ENCODE results near the gene DCAF8. TPM values are rescaled to one million over a fixed set of nuclear protein-coding genes. Genes with fewer than 3 reads are reported as not detected.

The DCAF8 gene
- total RNA-seq, result 82.2 and 87.7 TPM in 2 replicates

DNA sequence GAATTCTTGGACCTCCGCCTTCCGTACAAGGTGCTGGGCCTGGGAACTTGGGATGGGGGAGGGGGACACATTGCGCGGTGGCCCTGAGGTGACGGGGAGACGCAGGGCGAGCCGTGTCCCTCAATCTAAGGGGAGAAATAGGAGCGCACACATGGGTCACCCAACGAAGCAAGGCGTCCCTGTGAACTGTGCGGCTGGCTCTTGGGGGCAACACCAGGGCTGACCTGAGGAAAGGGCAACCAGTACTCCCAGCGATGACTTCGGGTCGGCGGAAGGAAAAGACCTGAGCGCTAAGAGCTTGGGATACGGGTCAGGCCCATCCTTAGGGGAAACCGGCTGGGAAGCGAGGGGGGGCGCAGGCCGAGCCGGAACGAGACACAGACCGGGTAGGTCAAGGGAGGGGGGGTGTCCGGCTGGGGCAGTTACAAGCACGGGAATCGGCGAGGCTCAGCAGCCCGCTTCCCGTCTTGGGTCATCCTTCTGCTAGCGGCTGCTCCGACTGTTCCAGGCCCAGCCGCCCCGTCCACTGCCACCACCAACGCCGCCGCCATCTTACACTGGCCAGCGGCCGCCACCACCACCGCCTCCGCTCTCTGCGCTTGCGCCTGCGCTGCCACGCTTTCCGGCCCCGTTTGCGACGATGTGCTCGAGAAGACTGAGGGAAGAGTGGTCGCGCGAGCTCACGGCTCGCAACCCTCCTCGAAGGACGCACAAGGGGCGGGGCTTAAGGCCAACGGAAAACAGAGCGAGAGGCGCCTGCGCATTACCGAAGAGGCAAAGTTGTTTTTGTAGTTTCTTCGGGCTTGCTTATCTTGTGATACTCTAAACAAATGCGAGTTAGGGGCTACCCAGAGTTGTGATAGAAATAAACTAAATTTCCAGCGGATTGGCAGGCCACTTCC, at the start of gene DCAF8:
DCAF8 (minus strand) TSS at position 657 of the 902 bp plus-strand sequence. CDS start 18,541 bp downstream, outside the sequence.

DNA sequence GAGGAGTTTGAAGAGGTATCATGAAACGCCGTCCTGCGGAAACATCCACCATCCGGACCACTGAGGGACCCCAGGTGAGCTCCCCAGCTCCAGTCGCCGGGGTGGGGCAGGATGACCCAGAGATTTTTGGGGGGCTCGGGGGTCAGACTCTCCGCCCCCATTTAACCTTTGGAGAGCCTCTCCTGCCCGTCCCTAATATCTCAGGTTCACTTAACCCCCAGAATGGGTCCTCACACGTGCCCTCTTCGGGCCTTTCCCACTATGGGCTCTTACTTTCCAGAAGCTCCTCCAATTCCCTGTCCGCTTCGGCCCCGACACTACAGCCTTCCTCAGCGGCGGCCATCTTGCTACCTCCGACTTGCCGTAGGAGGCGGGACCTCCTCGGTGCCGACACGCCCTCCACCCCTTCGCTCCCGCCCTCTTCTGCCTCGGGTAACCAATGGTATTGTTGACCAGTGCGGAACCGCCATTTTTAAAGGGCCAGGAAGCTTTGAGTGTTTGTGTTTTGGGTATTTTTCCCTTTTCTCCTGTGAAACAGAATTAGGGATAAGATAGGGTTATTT, 22.5 kb upstream of the DCAF8 start, which contains the start of gene PEX19:
PEX19 (minus strand) TSS at position 352 of the 563 bp plus-strand sequence; CDS start at position 343, 9 bp downstream.

DNA sequence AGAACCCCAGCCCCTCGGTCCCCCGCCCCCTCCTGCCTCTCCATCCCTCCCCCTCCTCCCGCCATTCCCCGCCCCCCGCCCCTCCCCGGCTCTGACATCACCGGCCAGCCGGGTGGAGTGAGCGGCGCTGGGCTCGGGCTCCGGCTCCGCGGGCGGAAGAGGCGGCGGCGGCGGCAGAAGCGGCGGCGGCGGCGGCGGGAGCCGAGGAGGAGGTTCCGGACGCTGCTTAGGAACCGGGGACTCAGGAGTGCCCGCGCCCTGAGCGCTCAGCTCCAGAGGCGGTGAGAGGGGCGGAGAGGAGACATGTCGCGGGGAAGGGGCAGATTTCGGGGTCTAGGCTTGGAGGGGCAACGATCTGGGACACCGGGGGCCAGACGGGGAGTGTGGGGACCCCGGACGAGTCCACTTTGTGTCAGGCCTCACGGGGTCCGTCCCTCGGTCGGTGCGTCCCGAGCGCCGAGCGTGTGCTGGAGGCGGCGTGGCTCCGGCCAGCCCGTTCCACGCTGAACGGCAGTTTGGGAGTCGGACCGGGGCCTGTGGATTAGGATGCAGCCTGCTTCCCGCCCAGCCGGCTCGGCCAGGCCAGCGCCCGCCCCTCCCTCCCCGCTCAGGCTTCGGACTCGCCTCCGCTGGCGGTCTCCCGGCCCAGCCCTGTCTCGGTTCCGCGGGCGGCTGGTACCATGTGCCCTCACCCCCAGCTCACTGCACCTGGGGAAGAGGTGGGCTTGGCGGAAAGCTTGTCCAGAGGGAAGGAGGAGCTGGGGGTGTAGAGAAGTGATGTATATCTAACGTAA, 56.9 kb downstream of the DCAF8 start, which contains the start of gene PEA15:
PEA15 (plus strand) TSS at position 143 of the 794 bp plus-strand sequence. CDS start 6,161 bp downstream, outside the sequence.

DNA sequence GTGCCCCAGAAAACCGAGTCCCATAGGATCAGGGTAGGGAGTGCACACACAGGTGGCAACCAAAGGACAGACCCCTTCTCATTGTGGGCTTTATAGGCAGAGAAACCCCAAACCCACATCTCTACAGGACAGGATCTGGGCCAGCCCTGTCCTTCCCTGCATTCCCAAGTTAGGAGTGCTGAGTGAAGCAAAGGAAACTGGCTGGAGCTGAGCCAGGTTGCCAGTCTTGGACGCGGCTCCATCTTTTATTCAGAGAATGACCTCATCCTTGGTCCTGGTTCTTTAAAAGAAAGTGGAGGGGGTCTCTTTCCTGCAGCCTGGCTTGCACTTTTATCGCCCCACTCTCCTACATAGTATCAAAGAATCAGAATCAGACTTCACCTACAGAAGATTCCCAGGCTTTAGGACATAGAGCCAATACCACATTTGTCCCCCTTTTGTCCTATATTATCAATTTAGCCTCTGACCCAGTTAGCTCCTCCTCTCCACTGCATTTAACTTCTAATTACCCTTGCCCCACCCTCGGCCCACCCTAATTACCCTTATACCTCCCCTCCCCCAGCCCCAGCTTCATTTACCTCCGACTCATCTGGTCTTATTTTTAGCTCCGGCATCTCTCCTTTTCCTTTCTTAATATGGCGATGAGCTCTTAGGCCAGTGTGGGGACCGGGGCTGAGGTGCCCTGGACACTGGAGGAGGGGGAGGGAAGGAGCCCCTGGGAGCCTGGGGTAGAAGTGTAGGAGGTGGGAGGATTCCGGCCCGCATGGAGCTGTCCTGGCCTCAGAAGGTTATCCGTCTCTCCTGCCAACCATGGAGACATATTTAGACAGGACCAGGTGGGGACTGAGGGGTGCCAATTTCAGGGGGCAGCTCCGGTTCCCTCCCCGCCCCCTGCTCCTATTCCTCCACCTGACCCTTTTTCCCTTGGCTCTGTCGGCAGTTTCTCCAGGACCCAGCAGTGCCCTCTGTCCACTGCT, 72.4 kb downstream of the DCAF8 start, which contains the start of gene CASQ1:
CASQ1 (plus strand) TSS at position 927 of the 977 bp plus-strand sequence. CDS start 177 bp downstream, outside the sequence.

Other genes starting within 250 kb of the DCAF8 start
- gene PIGM, start 230.6 kb downstream of the DCAF8 start, total RNA-seq, result 5.5 and 5.7 TPM in 2 replicates
- gene KCNJ10, start 192.4 kb downstream of the DCAF8 start, total RNA-seq, result not detected in 2 replicates
- under 0.01 TPM in 1 of 2 replicates, not detected in the other for gene KCNJ9, start 181.0 kb downstream of the DCAF8 start, total RNA-seq
- 69.9 and 91.7 TPM in 2 replicates for gene IGSF8, start 163.9 kb downstream of the DCAF8 start, total RNA-seq
- gene ATP1A2, start 146.8 kb downstream of the DCAF8 start, total RNA-seq, result 1.5 TPM in 2 replicates
- not detected in 2 replicates for gene ATP1A4, start 110.9 kb downstream of the DCAF8 start, total RNA-seq
- 0.10 and 0.20 TPM in 2 replicates for gene CASQ1, start 72.0 kb downstream of the DCAF8 start, total RNA-seq
- gene PEA15, start 57.2 kb downstream of the DCAF8 start, total RNA-seq, result 207 and 217 TPM in 2 replicates
- 55.5 and 58.9 TPM in 2 replicates for gene PEX19, start 22.6 kb upstream of the DCAF8 start, total RNA-seq
- gene COPA, start 80.7 kb upstream of the DCAF8 start, total RNA-seq, result 367 and 385 TPM in 2 replicates
- gene NCSTN, start 80.8 kb upstream of the DCAF8 start, total RNA-seq, result 181 and 196 TPM in 2 replicates
- gene NHLH1, start 104.5 kb upstream of the DCAF8 start, total RNA-seq, result 0.07 TPM in 2 replicates
- 0.07 and 0.46 TPM in 2 replicates for gene VANGL2, start 138.0 kb upstream of the DCAF8 start, total RNA-seq